HFFc6 (cell line): ENCODE measurements around the gene SYNGR3. TPM values are rescaled to one million over a fixed set of nuclear protein-coding genes. Genes with fewer than 3 reads are reported as not detected.

Source experiments
- DNase-seq: peaks from one replicate; pipeline ENCODE4 v3.0.0-alpha.2; 2018
- H3K27ac Mint-ChIP-seq: 2 replicates; pipeline ENCODE4 v1.8.0; 2020; ENCODE audit warnings: mild to moderate bottlenecking, mixed read lengths
- H3K27me3 Mint-ChIP-seq: 2 replicates; pipeline ENCODE4 v1.8.0; 2021; ENCODE audit warnings: mild to moderate bottlenecking, moderate library complexity, mixed read lengths; ENCODE audit not compliant: insufficient read depth
- H3K36me3 Mint-ChIP-seq: 2 replicates; pipeline ENCODE4 v1.8.0; 2021; ENCODE audit warnings: low read depth, mixed read lengths
- H3K4me1 Mint-ChIP-seq: 2 replicates; pipeline ENCODE4 v1.8.0; 2020; ENCODE audit warnings: low read depth, mixed read lengths
- H3K4me3 Mint-ChIP-seq: 2 replicates; pipeline ENCODE4 v1.8.0; 2020; ENCODE audit warnings: mild to moderate bottlenecking, moderate library complexity, mixed read lengths
- H3K9me3 Mint-ChIP-seq: 2 replicates; pipeline ENCODE4 v1.8.0; 2020; ENCODE audit warnings: mild to moderate bottlenecking, mixed read lengths
- CTCF ChIP-seq: fragments of 200-600 bp; sonication (generic); IDR thresholded peaks from 2 replicates; pipeline ENCODE4 v1.5.0; 2021; ENCODE audit warnings: antibody characterized with exemption, mild to moderate bottlenecking
- total RNA-seq, 6 experiments: library from RNA; stranded (reverse); fragmentation: NEBNext Ultra II Directional; extraction: Animal tissue kit (Norgen Biotek cat#: 25700); gene quantifications; 2 replicates in 1 of 6; 3 replicates in 5 of 6; pipeline ENCODE4 v1.2.3, GENCODE V29; 2021

Gene SYNGR3
- total RNA-seq, 6 experiments from 2014 or later, result 0.96 to 1.4 (median 1.2) TPM

- DNase-seq, result no peak
- Mint-ChIP-seq H3K9me3 (no peaks in the 10 kb centered on the region), H3K27ac (no peak overlapping the region), H3K27me3 (peaks cover 2% of the 10 kb centered on the region; the same call in 1 of the 2 replicates), H3K36me3 (peaks cover 5% of the 10 kb centered on the region; the same call in 1 of the 2 replicates), H3K4me3 (no peak overlapping the region), H3K4me1 (peaks cover 26% of the 10 kb centered on the region)
- no peak for TF ChIP-seq CTCF
Measured at GRCh38 chr16:2006317-2006716, 16.5 kb downstream of the SYNGR3 start.

DNA sequence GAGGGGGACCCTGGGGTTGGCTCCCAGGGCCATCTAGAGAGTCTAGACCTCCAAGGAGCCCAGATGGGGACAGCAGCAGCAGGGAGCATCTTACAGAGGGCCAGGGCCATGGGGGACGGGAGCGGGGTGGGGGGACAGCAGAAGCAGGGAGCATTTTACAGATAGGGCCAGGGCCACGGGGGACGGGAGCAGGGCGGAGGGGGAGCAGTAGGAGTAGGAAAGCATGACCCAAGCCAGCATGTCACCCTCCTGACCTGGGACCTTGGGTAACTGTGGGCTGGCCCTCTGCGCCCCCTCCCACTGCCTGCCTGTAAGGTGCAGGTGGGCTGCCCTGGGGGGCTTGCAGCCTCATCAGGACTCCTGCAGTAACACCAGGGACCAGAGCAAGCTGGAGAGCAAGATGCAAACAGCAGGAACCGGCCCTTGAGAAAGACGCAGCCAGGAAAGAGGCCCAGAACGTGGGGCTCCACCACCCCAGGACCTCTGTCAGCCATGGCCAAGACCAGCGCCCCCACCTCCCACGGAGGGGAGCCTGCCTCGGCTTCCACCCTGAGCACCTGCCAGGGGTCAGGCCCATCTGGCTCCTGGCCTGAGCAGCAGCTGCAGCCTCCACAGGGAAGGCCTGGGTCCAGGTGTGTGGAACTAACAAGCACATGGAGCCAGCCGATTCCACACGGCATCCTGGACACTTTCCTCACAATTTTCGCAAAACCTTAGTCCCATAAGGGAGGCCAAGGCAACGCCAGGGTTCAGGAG, 17.5 kb downstream of the SYNGR3 start:
- Mint-ChIP-seq H3K27ac (peak overlapping the region; percentile 74), H3K4me3 (peak overlapping the region; percentile 94), H3K27me3 (peaks cover 2% of the 10 kb centered on the region; the same call in 1 of the 2 replicates), H3K4me1 (peaks cover 26% of the 10 kb centered on the region), H3K36me3 (peaks cover 5% of the 10 kb centered on the region; the same call in 1 of the 2 replicates), H3K9me3 (no peaks in the 10 kb centered on the region)
- no peak for TF ChIP-seq CTCF
- no peak for DNase-seq

- Mint-ChIP-seq H3K36me3 (peaks cover 5% of the 10 kb centered on the region; the same call in 1 of the 2 replicates), H3K4me3 (peak overlapping the region; percentile 94), H3K27ac (peak overlapping the region; percentile 74), H3K4me1 (peaks cover 26% of the 10 kb centered on the region), H3K9me3 (no peaks in the 10 kb centered on the region), H3K27me3 (peaks cover 2% of the 10 kb centered on the region; the same call in 1 of the 2 replicates)
- TF ChIP-seq CTCF, result no peak
- DNase-seq, result no peak
Measured at GRCh38 chr16:2008009-2008526, 18.3 kb downstream of the SYNGR3 start.

DNA sequence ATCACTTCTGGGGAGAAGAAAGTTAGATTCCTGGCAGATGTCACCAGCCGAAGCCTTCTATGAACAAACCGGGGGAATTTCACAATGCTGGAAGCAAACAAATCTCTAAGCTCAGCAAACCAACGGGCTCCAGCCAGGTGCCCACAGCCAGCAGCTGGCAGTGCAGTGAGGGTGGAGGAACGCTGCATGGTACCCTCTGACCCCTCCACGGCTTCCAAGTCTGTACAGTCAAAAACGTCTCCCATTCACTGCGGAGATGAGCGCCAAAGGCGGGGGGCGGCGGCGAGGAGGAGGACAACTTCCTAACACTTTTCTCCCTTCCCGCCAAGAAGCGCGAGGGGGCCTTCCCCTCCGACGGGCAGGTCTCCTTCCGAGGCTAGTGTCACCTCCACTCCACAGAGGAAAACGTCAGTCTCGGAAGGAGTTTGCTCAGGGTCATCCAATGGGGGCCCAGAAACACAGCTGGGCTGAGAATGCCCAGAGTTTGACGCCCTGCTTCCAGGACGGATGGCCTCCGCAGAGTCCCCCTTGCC, 18.9 kb downstream of the SYNGR3 start:
- H3K36me3 Mint-ChIP-seq, result peaks cover 5% of the 10 kb centered on the region; the same call in 1 of the 2 replicates
- peaks cover 2% of the 10 kb centered on the region; the same call in 1 of the 2 replicates for H3K27me3 Mint-ChIP-seq
- DNase-seq, result no peak

More for the DNA sequence above, 18.9 kb downstream of the SYNGR3 start:
- Mint-ChIP-seq H3K9me3 (no peaks in the 10 kb centered on the region), H3K4me3 (peak overlapping the region; percentile 94), H3K4me1 (peaks cover 26% of the 10 kb centered on the region), H3K27ac (peak overlapping the region; percentile 74)
- no peak for TF ChIP-seq CTCF
